ENCODE measurements around the gene ASAP2.

The ASAP2 gene

DNA sequence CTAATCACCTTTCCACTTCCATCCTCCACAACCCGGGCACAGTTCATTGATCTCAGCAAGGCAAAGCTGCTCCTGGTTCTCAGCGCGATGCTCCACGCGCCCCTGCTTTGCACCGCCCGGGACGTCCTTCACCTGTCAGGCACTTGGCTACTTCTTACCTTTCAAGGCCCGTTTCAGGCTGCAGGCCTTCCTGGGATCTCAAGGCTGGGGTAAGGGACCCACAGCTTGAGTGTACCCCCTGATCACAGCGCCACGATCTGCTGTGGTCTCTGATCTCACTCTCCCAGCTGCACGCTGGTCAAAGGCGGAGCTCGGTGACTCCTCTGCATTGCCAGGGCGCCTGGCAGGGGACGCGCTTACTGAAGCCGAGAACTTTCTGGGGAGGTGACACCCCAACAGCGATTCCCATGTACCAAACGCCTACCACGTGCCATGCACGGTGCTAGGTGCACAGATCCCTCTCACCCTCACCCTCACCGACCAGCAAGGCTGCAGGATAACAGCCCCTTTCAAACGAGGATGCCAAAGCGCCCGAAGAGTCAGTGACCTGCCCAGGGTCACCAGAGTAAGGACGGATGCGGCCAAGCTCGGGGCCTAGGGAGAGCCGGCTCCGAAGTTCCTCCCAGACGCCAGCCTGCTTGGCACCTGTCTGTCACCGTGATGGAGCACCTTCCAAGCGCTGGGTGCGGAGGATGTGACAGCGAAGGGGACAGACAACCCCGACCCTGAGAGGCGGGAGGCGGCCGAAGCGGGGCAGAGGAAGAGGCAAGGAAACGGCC lies 215.9 kb downstream of the ASAP2 start:
- H3K27ac ChIP-seq = peak overlapping the region; percentile 87 to 96 (median 92)
- no peaks in the 10 kb centered on the region for H3K27me3 ChIP-seq
- H3K4me3 ChIP-seq = peak overlapping the region; percentile 80 to 100 (median 88)
- H3K36me3 ChIP-seq = peaks cover 9 to 42% (median 19%) of the 10 kb centered on the region in 11 experiments
- no peaks in the 10 kb centered on the region for H3K9me3 ChIP-seq (replicated peaks in 1 of 11)
- no peak for TF ChIP-seq Cebpa-rat (IDR thresholded peaks at IDR 0.05)
- H3K4me1 ChIP-seq = peaks cover 41 to 61% (median 48%) of the 10 kb centered on the region in 10 experiments
- peaks cover 0 to 49% (median 33%) of the 10 kb centered on the region in 11 experiments; a peak in 17 of 22 replicates for H4K20me1 ChIP-seq
- peak overlapping the region; percentile 91 to 98 (median 94) for H3K9ac ChIP-seq
- H3K4me2 ChIP-seq = peak overlapping the region; percentile 94 to 99 (median 97)

DNA sequence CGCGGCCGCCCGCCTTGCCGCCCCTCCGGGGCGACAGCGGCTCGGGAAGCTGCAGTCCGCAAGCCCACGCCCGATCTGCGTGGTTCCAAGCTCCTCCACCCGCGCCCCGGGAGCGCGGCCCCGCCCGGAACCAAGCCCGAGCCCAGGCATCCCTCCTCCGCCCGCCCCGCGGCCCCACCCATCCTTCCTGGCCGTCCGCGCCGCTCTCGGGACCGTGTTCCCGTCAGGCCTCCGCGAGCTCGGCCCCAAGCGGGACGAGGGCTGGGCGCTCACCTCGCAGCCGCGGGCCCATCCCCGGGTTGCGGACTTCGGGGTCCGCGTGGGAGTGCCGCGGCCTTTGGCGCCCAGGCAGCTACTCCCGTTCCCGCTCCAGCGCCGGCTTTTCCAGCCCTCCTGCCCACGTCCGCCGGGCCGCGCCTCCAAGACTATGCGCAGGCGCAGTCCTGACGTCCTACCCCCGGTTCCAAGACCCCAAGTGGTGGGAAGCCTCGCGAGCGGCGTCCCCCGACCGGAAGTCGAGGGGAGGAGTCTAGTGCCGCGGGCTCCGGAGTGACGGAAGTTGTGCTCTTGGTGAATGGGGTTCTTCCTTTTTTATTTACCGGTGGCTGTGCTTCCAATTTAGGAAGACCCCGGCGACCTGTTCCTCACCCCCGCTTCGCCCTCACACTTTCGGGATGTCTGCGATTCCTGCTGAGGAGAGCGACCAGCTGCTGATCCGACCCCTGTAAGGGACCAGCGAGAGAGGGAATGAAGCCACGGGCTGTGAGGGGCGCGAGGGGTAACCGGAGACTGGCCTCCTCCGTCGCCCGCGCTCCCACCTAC lies 216.7 kb downstream of the ASAP2 start, which contains the start of the genes CPSF3 and ITGB1BP1:
Gene CPSF3, plus strand, starts transcription at position 555 of the 822 bp plus-strand sequence. Its CDS starts 120 bp downstream, at position 675.
Gene ITGB1BP1, minus strand, starts transcription at position 429 of the 822 bp plus-strand sequence. CDS start 4,831 bp downstream, outside the sequence.
- no peak for TF ChIP-seq Cebpa-rat (IDR thresholded peaks at IDR 0.05)
- H3K36me3 ChIP-seq = peaks cover 1 to 34% (median 14%) of the 10 kb centered on the region in 11 experiments
- H3K4me2 ChIP-seq = peak within 1 kb of the TSS; percentile 94 to 99 (median 97)
- peak within 1 kb of the TSS; percentile 91 to 98 (median 94) for H3K9ac ChIP-seq
- no peaks in the 10 kb centered on the region for H3K9me3 ChIP-seq (replicated peaks in 1 of 11)
- peak within 1 kb of the TSS; percentile 80 to 100 (median 88) for H3K4me3 ChIP-seq
- peaks cover 41 to 60% (median 48%) of the 10 kb centered on the region in 10 experiments for H3K4me1 ChIP-seq
- H4K20me1 ChIP-seq = peaks cover 0 to 44% (median 33%) of the 10 kb centered on the region in 11 experiments; a peak in 17 of 22 replicates
- no peaks in the 10 kb centered on the region for H3K27me3 ChIP-seq
- H3K27ac ChIP-seq = peak within 1 kb of the TSS; percentile 87 to 96 (median 92)

DNA sequence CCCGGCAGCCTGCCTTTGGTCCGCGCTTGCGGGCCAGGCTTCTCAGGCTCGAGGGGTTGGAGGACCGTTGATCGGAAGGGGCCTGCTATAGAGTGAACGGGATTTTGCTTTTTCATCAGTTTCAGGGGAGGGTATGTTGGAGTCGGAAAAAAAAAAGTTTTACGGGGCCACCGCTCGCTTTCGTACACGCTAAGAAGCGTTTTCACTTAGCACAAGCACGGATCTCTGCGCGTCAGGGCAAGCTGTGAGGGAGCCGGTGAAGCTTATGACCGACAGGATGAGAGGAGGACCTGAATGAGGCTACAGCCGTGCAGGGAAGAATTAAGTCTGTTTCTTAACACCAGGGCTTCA lies 217.3 kb downstream of the ASAP2 start:
- Histone ChIP-seq H3K27ac (peak overlapping the region; percentile 87 to 96 (median 92)), H3K9me3 (replicated peaks in 1 of 11) (no peaks in the 10 kb centered on the region)

DNA sequence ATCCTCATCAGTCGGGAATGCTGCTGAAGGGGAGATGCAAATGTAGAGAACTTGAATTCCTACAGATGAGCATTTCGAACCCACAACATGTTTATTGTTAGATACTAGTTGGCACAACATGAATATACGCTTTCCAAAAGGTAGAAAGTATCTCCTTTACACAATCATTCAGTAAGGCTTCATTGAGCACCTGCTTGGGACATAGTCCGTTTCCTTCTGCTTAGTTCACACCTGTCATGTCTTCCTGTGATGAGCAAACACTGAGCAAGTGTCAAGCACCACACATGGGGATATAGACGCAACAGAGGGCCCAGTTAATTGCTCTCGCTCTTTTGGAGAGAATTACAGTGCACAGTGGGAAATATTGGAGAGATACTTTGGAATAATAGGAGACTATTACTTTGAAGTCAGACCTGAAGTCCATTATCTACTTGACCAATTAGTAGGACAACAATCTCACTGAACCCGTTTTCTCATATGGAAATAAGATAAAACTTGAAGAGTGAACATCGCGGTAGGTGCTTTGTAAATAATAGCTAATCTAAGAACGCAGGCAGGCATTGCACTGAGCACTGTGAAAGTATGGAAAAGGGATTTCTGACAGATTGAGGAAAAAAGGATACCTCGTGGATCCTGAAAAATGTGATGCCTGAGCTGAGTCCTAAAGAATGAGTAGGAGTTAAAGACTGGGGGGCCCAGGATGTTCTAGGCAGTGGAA lies 218.0 kb downstream of the ASAP2 start:
- no peaks in the 10 kb centered on the region for H3K9me3 ChIP-seq (replicated peaks in 1 of 11)
- H3K4me2 ChIP-seq = peak overlapping the region; percentile 88 to 97 (median 94)
- peaks cover 41 to 50% (median 46%) of the 10 kb centered on the region in 10 experiments for H3K4me1 ChIP-seq
- peak overlapping the region; percentile 80 to 100 (median 88) for H3K4me3 ChIP-seq
- H4K20me1 ChIP-seq = peaks cover 0 to 33% (median 24%) of the 10 kb centered on the region in 11 experiments; a peak in 17 of 22 replicates
- peak overlapping the region; percentile 91 to 98 (median 94) for H3K9ac ChIP-seq
- no peaks in the 10 kb centered on the region for H3K27me3 ChIP-seq
- H3K36me3 ChIP-seq = peaks cover 11 to 37% (median 20%) of the 10 kb centered on the region in 11 experiments
- no peak for TF ChIP-seq Cebpa-rat (IDR thresholded peaks at IDR 0.05)
- H3K27ac ChIP-seq = peak overlapping the region; percentile 87 to 96 (median 92); a peak in 21 of 22 replicates

More for the DNA sequence above, 217.3 kb downstream of the ASAP2 start:
- peaks cover 41 to 54% (median 48%) of the 10 kb centered on the region in 10 experiments for H3K4me1 ChIP-seq
- H3K36me3 ChIP-seq = peaks cover 5 to 34% (median 14%) of the 10 kb centered on the region in 11 experiments
- peak overlapping the region; percentile 91 to 98 (median 94) for H3K9ac ChIP-seq
- no peak for TF ChIP-seq Cebpa-rat (IDR thresholded peaks at IDR 0.05)
- peak overlapping the region; percentile 80 to 100 (median 88) for H3K4me3 ChIP-seq
- H4K20me1 ChIP-seq = peaks cover 0 to 38% (median 31%) of the 10 kb centered on the region in 11 experiments; a peak in 17 of 22 replicates
- no peaks in the 10 kb centered on the region for H3K27me3 ChIP-seq
- peak overlapping the region; percentile 88 to 97 (median 94) for H3K4me2 ChIP-seq

DNA sequence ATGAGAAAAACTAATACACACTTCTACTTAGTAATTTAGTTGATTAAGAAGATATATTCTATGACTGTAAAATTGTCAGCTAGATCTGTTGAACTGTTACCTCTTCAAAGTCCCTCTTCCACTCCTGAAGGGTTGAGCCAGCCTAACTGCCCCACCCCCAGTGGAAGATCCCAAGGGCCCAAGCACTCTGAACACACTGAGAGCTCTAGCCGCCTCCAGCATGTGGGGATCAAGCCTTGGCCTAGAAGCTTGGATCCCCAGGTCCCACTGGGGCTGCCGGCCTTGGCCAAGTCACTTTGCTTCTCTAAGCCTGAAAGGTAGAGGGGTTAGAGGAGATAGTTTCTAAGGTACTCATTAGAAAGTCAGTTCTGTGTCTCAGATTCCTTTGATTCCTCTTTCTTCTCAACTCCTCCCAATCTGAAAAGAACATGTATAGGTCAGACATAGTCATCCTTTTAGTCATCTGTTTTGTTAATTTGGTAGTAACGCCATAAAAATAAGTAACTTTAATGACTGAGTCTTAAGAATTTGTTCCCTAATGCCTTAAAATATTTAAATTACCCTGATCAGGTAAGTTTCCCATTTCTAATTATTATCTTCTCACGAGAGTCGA lies 222.5 kb downstream of the ASAP2 start:
- H3K27me3 ChIP-seq = no peaks in the 10 kb centered on the region
- H3K4me1 ChIP-seq = peaks cover 17 to 34% (median 27%) of the 10 kb centered on the region in 10 experiments
- no peak overlapping the region for H3K4me2 ChIP-seq
- no peak overlapping the region for H3K4me3 ChIP-seq
- no peaks in the 10 kb centered on the region for H3K9me3 ChIP-seq (replicated peaks in 1 of 11)
- H3K36me3 ChIP-seq = peaks cover 53 to 76% (median 62%) of the 10 kb centered on the region in 11 experiments
- H3K9ac ChIP-seq = no peak overlapping the region
- no peak overlapping the region for H3K27ac ChIP-seq
- no peak for TF ChIP-seq Cebpa-rat (IDR thresholded peaks at IDR 0.05)
- H4K20me1 ChIP-seq = no peaks in the 10 kb centered on the region

DNA sequence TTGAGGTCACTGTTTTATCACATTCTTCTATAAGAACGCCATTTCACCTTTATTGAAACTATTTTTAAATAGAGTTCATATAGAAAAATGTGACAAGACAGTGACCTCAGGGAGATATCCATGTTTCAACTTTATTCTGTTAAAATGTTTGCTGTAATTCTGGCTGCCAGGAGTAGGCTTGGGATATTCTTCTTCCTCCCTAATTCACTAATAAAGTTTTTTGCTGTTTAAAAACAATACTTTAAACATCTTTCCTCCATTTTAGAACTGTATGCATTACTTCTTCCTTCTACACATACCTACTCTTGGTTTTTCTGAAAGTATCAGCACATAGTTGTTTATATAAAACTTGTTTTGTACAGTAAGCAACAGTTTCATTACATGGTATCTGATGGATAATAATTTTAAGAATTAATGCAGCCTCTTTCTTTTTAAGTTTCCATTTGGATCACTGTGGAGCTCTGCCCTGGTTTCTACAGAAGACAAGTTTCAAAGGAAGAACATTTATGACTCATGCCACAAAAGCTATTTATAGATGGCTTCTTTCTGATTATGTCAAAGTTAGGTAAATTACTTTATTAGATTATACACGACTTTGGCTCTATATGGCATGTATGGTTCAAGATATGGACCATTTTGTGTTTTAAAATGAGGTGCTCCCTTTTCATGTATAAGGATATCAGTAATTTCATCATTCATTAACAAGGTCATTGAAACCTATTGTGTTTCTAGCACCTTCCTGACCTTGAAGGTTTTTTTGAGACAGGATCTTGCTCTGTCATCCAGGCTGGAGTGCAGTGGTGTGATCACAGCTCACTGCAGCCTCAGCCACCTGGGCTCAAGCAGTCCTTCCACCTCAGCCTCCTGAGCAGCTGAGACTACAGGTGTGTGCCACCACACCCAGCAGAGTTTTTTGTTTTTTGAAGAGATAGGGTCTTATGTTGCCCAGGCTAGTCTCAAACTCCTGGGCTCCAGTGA lies 224.0 kb downstream of the ASAP2 start:
- no peak overlapping the region; a peak in 1 of 22 replicates for H3K27ac ChIP-seq
- H3K27me3 ChIP-seq = no peaks in the 10 kb centered on the region
- peak overlapping the region in 3 of 11 experiments; percentile 13 to 37 (median 13); a peak in 3 of 22 replicates for H3K4me2 ChIP-seq
- no peaks in the 10 kb centered on the region for H3K9me3 ChIP-seq (replicated peaks in 1 of 11)
- no peak overlapping the region for H3K9ac ChIP-seq
- no peak for TF ChIP-seq Cebpa-rat (IDR thresholded peaks at IDR 0.05)
- peaks cover 9 to 29% (median 20%) of the 10 kb centered on the region in 10 experiments; a peak in 18 of 20 replicates for H3K4me1 ChIP-seq
- H3K36me3 ChIP-seq = peaks cover 68 to 90% (median 77%) of the 10 kb centered on the region in 11 experiments
- no peak overlapping the region for H3K4me3 ChIP-seq
- no peaks in the 10 kb centered on the region for H4K20me1 ChIP-seq

DNA sequence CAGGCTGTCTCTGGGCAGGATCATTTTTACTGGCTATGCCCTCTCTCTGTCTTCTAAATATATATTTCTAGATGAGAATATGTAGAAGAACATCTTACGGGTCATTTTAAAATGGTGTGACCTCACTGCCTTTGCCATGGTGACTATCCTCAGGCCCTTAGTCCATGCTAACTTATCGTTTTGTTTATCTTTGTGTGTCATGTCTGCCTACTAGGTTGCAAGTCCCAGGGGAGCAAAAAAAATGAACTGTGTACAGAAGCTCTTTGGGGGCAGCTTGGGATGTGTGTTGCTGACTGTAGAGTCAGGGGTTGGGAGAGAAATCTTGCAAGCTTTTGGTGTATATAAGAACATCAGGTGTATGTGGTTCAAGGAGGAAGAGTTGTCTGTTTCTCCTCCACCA lies 227.9 kb downstream of the ASAP2 start:
- Histone ChIP-seq H3K27ac (no peak overlapping the region), H3K27me3 (no peaks in the 10 kb centered on the region), H3K4me1 (peaks cover 3 to 23% (median 17%) of the 10 kb centered on the region in 10 experiments; a peak in 17 of 20 replicates), H3K36me3 (peaks cover 96 to 100% (median 100%) of the 10 kb centered on the region in 11 experiments), H3K9me3 (replicated peaks in 1 of 11) (peaks cover 0 to 6% (median 0%) of the 10 kb centered on the region in 11 experiments; a peak in 1 of 22 replicates), H3K9ac (peak overlapping the region in 1 of 11 experiments; percentile 28; a peak in 1 of 22 replicates), H3K4me2 (peak overlapping the region in 6 of 11 experiments; percentile 6 to 69 (median 52); a peak in 9 of 22 replicates), H3K4me3 (no peak overlapping the region), H4K20me1 (no peaks in the 10 kb centered on the region)
- TF ChIP-seq Cebpa-rat (IDR thresholded peaks at IDR 0.05) = no peak
